GM19328 (cell line): Measurements from ENCODE around the gene UBE2A.

Source experiments
- ATAC-seq: cut with Tn5 transposase; IDR thresholded peaks from one replicate; pipeline ENCODE4 v1.9.1; 2021; ENCODE audit warnings: mild to moderate bottlenecking, moderate library complexity; ENCODE audit not compliant: unreplicated experiment

Gene UBE2A

DNA sequence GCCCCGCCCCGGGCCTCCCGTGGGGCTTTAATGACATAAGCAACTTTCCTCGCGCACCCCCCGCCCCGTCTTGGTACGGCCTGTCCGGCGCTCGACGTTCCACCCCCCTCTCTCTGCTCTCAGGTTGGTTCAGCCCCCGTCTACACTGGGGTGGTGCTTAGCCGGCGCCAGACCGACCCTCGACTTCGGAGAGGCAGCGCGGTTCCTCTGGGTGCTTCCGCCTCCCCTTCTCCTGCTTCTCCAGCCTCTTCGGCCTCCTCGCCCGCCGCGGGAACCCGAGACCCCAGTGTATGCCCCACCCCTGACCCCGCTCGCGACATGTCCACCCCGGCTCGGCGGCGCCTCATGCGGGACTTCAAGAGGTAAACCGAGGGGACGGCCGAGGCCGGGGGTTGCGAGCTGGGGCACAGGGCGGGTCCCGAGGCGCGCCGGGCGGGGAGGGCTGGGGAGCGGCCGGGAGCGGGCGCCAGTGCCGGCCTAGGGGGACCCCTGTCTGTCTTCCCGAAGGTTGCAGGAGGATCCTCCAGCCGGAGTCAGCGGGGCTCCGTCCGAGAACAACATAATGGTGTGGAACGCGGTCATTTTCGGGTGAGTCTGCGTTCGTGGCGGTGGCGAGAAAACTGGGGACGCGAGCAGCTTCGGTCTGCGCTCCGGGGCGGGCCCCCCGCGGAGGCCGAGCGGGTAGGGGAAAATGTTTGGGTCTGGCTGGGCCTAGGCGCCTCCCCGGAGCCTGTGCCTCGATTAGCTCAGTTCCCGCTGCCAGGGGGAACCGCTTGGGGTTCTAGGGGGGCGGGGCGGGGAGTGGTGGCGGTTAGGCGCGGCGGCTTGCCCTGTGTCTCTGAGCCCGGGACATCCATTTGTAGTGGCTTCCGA is at the start of gene UBE2A:
Gene UBE2A (plus strand): TSS at position 170 of the 873 bp plus-strand sequence. CDS start 149 bp downstream, at position 319.
- ATAC-seq = peak; percentile 78

DNA sequence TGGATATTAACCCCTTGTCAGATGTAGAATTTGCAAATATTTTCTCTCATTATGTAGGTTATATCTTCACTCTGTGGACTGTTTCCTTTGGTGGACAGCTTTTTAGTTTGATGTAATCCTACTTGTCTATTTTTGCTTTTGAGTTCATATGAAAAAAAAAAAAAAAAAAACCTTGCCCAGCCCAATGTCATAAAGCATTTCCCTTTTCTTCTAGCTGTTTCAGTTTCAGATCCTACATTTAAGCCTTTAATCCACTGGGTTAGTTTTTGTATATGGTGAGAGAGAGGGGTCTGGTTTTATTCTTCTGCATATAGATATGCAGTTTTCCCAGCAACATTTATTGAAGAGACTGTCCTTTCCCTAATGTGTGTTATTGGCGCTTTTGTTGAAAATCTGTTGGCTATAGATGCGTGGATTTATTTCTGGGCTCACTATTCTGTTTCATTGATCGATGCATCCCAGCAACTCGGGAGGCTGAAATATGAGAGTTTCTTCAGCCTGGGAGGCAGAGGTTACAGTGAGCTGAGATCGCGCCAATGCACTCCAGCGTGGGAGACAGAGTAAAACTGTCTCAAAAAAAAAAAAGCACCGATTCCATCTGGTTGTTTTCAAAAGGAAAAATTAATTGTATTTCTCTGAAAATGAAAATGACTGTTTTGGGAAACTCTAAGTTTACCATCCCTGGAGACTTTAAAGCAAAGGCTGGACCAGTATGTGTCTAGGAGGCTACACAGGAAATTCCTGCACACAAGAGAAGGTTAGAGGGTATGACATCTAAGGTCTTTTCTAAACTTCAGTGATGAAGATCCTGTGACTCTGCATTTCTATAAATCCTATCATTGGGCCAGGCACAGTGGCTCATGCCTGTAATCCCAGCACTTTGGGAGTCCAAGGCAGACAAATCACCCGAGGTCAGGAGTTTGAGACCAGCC is 44.8 kb upstream of the UBE2A start:
- no peak for ATAC-seq

- no peak for ATAC-seq
These were observed 36.9 kb upstream of the UBE2A start for GRCh38 chrX:119537487-119537886.

DNA sequence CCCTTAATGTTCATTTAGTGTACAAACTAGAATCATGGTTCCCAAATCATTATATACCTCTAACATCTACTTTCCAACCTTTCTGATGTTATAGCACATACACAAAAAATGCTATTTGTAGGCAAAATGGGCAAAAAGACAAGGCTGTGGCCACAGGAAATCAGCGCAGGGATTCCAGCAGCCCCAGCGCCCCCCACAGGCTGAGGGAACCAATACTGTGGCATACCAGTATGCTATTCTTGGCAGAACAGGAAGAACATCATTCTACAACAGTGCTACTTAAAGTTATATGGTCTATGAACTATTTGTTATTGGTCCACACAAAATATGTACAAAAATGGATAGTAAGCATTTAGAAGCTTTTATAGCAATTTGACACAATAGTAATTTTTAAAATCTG is 34.5 kb upstream of the UBE2A start:
- ATAC-seq = no peak

DNA sequence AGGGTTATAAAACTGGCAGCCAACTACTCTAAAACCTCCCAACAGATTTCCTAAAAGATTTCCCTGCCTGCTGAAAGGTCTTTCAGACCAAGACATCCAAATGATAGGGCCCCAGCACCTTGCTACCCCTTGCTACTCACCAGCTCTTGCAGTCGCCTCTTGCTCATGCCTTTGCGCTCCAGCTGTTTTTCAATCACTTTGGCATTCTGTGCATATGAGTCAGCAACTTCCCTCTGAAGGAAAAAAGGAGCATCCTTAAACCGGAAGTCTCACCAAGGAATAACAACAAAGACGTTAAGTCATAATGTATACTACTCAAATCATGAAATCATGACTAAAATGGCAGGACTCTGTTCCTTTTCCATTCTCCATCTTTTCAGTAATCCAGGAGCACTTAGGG is 33.2 kb upstream of the UBE2A start:
- ATAC-seq = no peak

- no peak for ATAC-seq
These were observed 24.9 kb upstream of the UBE2A start for GRCh38 chrX:119549327-119550016.

DNA sequence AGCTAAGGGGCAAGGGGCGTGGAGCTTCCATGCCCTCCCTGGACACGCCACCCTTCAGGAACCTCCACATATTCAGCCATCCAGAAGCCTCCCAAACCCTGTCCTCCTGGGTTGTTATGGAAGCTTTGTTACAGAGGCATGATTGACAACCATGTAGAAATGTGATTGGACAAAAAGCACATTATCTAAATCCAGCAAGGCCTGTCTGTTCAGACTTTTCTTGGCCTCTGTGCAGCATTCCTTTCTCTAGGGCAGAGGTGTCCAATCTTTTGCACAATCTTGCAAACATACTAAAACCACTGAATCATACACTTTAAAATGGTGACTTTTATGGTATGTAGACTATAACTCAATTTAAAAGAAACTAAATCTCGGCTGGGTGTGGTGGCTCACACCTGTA is 21.9 kb upstream of the UBE2A start:
- ATAC-seq = no peak

- no peak for ATAC-seq
These were observed 9.2 kb upstream of the UBE2A start, which contains the start of gene STEEP1 for GRCh38 chrX:119565107-119565663. Gene STEEP1 (minus strand): TSS chrX:119565409. CDS start chrX:119565355, 54 bp downstream.

GRCh38 chrX:119570351-119570835 is 4.0 kb upstream of the UBE2A start:
- no peak for ATAC-seq

GRCh38 chrX:119573222-119573621 is 1.1 kb upstream of the UBE2A start:
- no peak for ATAC-seq

- ATAC-seq = no peak
These were observed 446 bp upstream of the UBE2A start for GRCh38 chrX:119573840-119574393.

GRCh38 chrX:119579414-119579813 is 5.1 kb downstream of the UBE2A start:
- no peak for ATAC-seq

GRCh38 chrX:119583431-119584059 is 9.2 kb downstream of the UBE2A start:
- ATAC-seq = no peak

DNA sequence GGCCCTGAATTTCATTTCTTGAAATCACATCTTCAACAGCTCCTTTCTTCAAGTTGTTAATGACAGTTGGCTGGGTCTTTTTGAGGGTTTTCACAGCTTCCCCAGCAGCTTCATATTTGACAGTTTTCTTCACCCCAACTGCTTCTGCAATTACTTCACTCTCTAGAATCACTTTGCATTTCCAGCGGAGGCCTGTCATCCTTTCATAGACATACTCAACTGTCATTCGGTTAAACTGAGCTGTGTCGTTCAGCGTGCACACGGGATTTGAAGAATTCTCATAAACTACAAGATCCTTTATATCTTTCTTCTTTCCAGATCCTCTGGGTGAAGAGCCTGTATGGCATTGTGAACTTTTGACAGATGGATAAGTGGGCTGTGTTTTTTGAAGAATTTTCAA is 15.4 kb downstream of the UBE2A start:
- ATAC-seq = no peak

DNA sequence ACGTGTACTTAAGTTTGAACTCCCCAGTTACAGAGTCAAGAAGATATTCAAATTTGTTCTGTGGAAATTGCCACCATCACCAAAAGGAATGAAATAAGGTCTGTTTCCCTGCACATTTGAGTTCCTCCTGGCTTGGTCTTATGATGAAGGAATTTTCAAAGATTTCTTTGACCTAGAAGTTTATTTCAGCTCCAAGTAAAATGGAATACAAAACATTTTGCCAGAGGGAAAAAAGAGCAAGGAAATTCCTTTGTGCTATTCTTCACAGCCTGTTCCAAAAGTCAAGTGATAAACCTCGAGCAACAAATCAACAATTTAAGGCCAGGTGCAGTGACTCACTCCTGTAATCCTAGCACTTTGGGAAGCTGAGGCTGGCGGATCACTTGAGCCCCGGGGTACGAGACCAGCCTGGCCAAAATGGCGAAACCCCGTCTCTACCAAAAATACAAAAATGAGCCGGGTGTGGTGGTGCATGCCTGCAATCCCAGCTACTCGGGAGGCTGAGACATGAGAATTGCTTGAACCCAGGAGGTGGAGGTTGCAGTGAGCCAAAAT is 28.4 kb downstream of the UBE2A start:
- no peak for ATAC-seq

DNA sequence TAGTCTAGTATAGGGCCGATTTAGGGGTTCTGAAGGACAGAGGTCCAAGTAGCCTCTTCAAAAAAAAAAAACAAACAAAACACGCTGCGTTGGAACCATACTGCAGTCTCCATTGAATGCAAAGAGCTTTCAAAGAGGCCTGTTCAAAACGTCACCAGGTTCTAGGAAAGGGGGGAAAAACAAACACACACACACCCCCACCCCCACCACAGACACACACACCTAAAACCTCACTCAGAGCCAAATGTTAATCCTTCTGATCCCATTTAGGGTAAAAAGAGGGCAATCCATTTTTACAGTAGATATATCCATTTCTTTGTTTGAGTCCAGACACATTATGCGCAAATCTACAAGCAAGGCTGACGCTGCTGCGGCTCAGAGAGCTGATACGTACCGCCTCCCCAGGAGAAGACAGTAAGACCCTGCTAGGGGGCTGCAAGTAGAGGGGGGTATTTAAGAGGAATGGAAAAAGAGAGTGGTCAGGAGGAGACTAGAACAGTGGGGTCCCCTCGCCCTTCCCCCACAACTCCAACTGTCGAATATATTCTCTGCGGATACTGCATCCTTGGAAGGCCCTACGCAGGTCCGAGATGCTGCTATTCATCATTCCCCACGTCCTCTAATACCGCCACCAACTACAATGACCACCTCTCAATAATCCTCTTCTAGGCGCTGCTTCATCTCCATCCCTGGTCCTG is 30.6 kb downstream of the UBE2A start:
- ATAC-seq = no peak

- peak; percentile 23 for ATAC-seq
These were observed 31.3 kb downstream of the UBE2A start for GRCh38 chrX:119605464-119606279.
